ENCODE data around the gene IKZF1.

IKZF1 gene

DNA sequence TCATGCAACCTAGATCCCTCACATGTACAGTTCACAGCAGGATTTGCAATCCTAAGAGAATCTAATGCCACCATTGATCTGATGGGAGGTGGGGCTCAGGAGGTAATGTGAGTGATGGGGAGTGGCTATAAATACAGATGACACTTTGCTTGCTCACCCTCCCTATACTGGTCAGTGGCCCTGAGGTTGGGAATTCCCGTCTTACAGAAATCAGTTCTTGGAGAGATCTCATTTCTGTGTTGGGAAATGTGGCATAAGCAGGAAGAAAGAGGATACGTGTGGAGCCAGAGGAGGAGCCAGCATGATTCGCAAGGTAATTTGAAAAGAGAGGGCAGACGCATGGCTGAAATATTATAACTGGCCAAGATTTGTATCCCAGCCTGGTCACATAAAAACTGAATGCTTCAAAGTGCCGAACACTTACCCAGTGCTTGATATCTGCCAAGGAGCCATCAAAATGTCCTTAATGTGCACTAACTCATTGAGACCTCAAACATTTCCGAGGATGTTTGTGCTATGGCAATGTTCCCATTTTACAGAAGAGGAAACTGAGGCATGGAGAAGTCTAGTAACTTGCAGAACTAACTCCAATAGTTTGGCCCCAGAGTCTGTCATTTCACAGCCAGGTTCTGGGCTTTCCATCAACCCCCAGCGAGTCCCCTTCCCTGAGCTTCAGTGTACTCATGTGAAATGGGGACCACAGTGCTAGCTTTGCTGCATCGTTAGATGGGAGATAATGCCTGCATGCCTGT, 5.5 kb upstream of the IKZF1 start:
- Histone ChIP-seq H3K4me1 (ENCODE audit: control insufficient read depth, insufficient read depth, low read length) (no peaks in the 10 kb centered on the region), H3K4me3 (ENCODE audit: low read length) (no peak overlapping the region), H3K27ac (ENCODE audit: low read length) (no peak overlapping the region), H3K9me3 (ENCODE audit: control insufficient read depth, insufficient read depth, low read length) (no peaks in the 10 kb centered on the region), H3K27me3 (ENCODE audit: control insufficient read depth, insufficient read depth, low read length) (peaks cover 14% of the 10 kb centered on the region), H3K36me3 (ENCODE audit: control insufficient read depth, insufficient read depth, low read length) (no peaks in the 10 kb centered on the region)
- no CpG with 5 or more reads among the region's 8 CpGs for WGBS (ENCODE audit: insufficient coverage, insufficient read length)
- DNase-seq (ENCODE audit: low read depth, low spot score) = no peak

DNA sequence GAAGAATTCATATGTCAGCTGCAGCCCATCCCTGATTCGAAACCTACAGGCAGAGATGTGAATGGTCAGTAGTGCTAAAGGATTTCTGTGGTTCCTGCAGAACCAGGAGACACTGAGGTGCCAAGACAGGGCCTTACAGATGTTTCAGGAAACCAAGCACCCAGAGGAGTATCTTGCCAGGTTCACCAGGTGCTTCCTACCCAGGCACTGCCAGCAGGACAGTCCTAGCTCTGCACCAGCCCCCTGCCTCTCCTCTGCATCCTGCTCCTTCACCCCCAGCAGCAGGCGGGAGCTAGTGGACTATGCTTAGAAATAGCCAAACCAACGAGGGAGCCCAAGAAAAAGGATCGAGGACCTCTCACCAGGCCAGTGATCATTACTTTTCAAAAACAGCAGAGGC, 4.2 kb upstream of the IKZF1 start:
- WGBS (ENCODE audit: insufficient coverage, insufficient read length) = no CpG with 5 or more reads among the region's 4 CpGs
- H3K4me1 ChIP-seq (ENCODE audit: control insufficient read depth, insufficient read depth, low read length) = no peaks in the 10 kb centered on the region
- no peak for DNase-seq (ENCODE audit: low read depth, low spot score)
- H3K27ac ChIP-seq (ENCODE audit: low read length) = no peak overlapping the region
- H3K9me3 ChIP-seq (ENCODE audit: control insufficient read depth, insufficient read depth, low read length) = no peaks in the 10 kb centered on the region
- H3K27me3 ChIP-seq (ENCODE audit: control insufficient read depth, insufficient read depth, low read length) = peaks cover 23% of the 10 kb centered on the region
- H3K4me3 ChIP-seq (ENCODE audit: low read length) = no peak overlapping the region
- no peaks in the 10 kb centered on the region for H3K36me3 ChIP-seq (ENCODE audit: control insufficient read depth, insufficient read depth, low read length)

DNA sequence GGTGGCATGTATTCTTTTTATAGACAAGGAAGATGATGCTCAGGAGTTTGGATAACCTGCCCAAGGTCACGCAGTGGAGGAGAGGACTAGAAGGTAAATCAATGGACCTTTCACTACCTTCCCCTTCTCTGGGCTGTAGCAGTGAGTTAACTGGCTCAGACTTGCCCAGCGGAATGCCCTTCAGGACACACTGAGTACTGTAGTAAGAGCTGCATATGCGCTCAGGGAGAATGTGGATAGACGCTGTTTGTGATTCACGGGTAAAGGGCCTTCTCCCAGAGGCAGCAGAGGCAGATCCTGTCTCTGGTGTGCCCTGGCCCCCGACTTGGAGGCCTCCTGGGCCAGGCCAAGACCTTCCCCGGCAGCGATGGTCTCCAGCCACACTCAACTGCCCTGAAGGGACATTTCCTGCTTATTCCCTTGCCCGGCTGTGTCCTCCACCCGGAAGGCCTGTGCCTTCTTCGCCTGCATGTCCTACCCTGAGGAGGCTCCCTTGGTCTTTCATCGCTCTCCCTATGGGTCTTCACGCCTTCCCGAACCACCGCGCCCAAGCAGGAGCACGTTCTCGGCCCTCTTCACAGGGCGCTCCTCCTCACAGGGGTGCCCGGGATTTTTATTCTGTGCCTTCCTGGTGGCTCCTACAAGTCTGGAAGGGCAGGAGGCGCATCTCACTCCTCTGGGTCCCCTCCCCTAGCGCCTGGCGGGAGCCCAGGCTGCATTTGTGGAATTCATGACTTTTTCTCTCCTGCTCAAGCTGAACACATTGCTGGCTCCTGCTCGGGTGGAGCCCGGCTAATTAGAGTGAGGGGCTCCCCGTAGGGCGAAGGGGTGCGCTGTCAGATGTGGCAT, 1.8 kb upstream of the IKZF1 start:
- Histone ChIP-seq H3K27me3 (ENCODE audit: control insufficient read depth, insufficient read depth, low read length) (peaks cover 25% of the 10 kb centered on the region), H3K9me3 (ENCODE audit: control insufficient read depth, insufficient read depth, low read length) (no peaks in the 10 kb centered on the region), H3K4me3 (ENCODE audit: low read length) (no peak overlapping the region), H3K4me1 (ENCODE audit: control insufficient read depth, insufficient read depth, low read length) (no peaks in the 10 kb centered on the region), H3K27ac (ENCODE audit: low read length) (no peak overlapping the region), H3K36me3 (ENCODE audit: control insufficient read depth, insufficient read depth, low read length) (no peaks in the 10 kb centered on the region)
- no peak for DNase-seq (ENCODE audit: low read depth, low spot score)
- WGBS (ENCODE audit: insufficient coverage, insufficient read length) = no CpG with 5 or more reads among the region's 28 CpGs

- DNase-seq (ENCODE audit: low read depth, low spot score) = no peak
- H3K27ac ChIP-seq (ENCODE audit: low read length) = no peak overlapping the region
- peaks cover 25% of the 10 kb centered on the region for H3K27me3 ChIP-seq (ENCODE audit: control insufficient read depth, insufficient read depth, low read length)
- H3K36me3 ChIP-seq (ENCODE audit: control insufficient read depth, insufficient read depth, low read length) = no peaks in the 10 kb centered on the region
- H3K4me1 ChIP-seq (ENCODE audit: control insufficient read depth, insufficient read depth, low read length) = peaks cover under 1% of the 10 kb centered on the region; the same call in 1 of the 2 replicates
- WGBS (ENCODE audit: insufficient coverage, insufficient read length) = no CpG with 5 or more reads among the region's 100 CpGs
- H3K4me3 ChIP-seq (ENCODE audit: low read length) = peak overlapping the region; percentile 95
- H3K9me3 ChIP-seq (ENCODE audit: control insufficient read depth, insufficient read depth, low read length) = no peaks in the 10 kb centered on the region
Measured at GRCh38 chr7:50303335-50304128, 984 bp upstream of the IKZF1 start.

- no peak for DNase-seq (ENCODE audit: low read depth, low spot score)
- WGBS (ENCODE audit: insufficient coverage, insufficient read length) = no CpG with 5 or more reads among the region's 20 CpGs
- Histone ChIP-seq H3K36me3 (ENCODE audit: control insufficient read depth, insufficient read depth, low read length) (no peaks in the 10 kb centered on the region), H3K27me3 (ENCODE audit: control insufficient read depth, insufficient read depth, low read length) (peaks cover 25% of the 10 kb centered on the region), H3K9me3 (ENCODE audit: control insufficient read depth, insufficient read depth, low read length) (no peaks in the 10 kb centered on the region), H3K4me3 (ENCODE audit: low read length) (peak overlapping the region; percentile 95; the same call in 1 of the 2 replicates), H3K27ac (ENCODE audit: low read length) (no peak overlapping the region), H3K4me1 (ENCODE audit: control insufficient read depth, insufficient read depth, low read length) (peaks cover 2% of the 10 kb centered on the region)
Measured at GRCh38 chr7:50304911-50305582, 531 bp downstream of the IKZF1 start.

GRCh38 chr7:50305583-50306493, 1.3 kb downstream of the IKZF1 start:
- H3K36me3 ChIP-seq (ENCODE audit: control insufficient read depth, insufficient read depth, low read length) = no peaks in the 10 kb centered on the region
- no peaks in the 10 kb centered on the region for H3K9me3 ChIP-seq (ENCODE audit: control insufficient read depth, insufficient read depth, low read length)
- H3K4me3 ChIP-seq (ENCODE audit: low read length) = no peak overlapping the region
- no CpG with 5 or more reads among the region's 11 CpGs for WGBS (ENCODE audit: insufficient coverage, insufficient read length)
- no peak for DNase-seq (ENCODE audit: low read depth, low spot score)
- peaks cover 25% of the 10 kb centered on the region for H3K27me3 ChIP-seq (ENCODE audit: control insufficient read depth, insufficient read depth, low read length)
- H3K27ac ChIP-seq (ENCODE audit: low read length) = no peak overlapping the region
- H3K4me1 ChIP-seq (ENCODE audit: control insufficient read depth, insufficient read depth, low read length) = peaks cover 2% of the 10 kb centered on the region

DNA sequence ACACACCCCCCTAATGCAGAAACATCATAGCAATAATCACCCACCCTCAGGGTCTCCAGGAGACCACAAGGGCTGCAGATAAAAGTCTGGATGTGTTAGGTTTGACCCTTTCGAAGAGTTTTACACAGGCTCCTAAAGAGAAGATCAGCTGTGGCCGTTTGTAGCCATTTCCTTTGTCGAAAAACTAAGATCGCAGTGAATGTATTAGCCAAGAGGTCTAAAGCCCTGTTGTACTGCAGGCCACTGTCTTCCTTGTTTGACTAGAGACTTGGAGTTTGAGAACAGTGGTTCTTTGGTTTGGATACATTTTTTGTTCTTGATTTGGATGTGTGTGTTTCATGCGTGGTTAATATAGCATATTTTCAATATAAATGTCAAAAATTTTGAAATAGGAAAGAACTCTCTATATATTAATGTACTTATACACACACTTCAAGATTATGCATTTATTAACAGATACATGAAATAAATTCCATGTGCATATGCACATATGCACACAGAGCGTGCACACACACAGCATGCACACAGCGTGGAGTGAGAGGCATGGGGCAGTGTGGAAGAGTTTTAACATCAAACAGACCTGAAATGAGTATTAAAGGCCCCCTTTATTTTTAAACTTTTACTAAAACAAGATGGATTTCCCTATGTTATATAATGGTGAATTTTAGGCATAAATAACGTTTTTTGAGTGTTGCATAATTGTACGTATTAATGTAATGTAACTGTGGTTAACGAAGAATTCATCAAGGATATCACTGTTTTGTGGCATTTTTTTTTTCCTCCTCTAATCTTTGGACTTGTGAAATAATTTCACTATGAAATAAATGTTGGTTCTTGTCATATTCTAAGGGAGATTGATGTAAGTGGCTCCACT, 2.2 kb downstream of the IKZF1 start:
- Histone ChIP-seq H3K27me3 (ENCODE audit: control insufficient read depth, insufficient read depth, low read length) (peaks cover 25% of the 10 kb centered on the region), H3K27ac (ENCODE audit: low read length) (no peak overlapping the region)
- 100% methylated on average over 3 of the region's 10 CpGs for WGBS (ENCODE audit: insufficient coverage, insufficient read length)

GRCh38 chr7:50307368-50308032, 3.0 kb downstream of the IKZF1 start:
- no peaks in the 10 kb centered on the region for H3K9me3 ChIP-seq (ENCODE audit: control insufficient read depth, insufficient read depth, low read length)
- H3K27ac ChIP-seq (ENCODE audit: low read length) = no peak overlapping the region
- H3K27me3 ChIP-seq (ENCODE audit: control insufficient read depth, insufficient read depth, low read length) = peaks cover 22% of the 10 kb centered on the region
- H3K4me1 ChIP-seq (ENCODE audit: control insufficient read depth, insufficient read depth, low read length) = peaks cover 2% of the 10 kb centered on the region
- H3K36me3 ChIP-seq (ENCODE audit: control insufficient read depth, insufficient read depth, low read length) = no peaks in the 10 kb centered on the region
- H3K4me3 ChIP-seq (ENCODE audit: low read length) = no peak overlapping the region
- no CpG with 5 or more reads among the region's 10 CpGs for WGBS (ENCODE audit: insufficient coverage, insufficient read length)
- no peak for DNase-seq (ENCODE audit: low read depth, low spot score)

More for the DNA sequence above, 2.2 kb downstream of the IKZF1 start:
- Histone ChIP-seq H3K4me3 (ENCODE audit: low read length) (no peak overlapping the region), H3K4me1 (ENCODE audit: control insufficient read depth, insufficient read depth, low read length) (peaks cover 2% of the 10 kb centered on the region), H3K9me3 (ENCODE audit: control insufficient read depth, insufficient read depth, low read length) (no peaks in the 10 kb centered on the region), H3K36me3 (ENCODE audit: control insufficient read depth, insufficient read depth, low read length) (no peaks in the 10 kb centered on the region)
- no peak for DNase-seq (ENCODE audit: low read depth, low spot score)
